LNCAP (cell line): ENCODE data around the gene ZNF808.

Experiments
- TF ChIP-seq, protein P1 (sequence below): fragments of 450-650 bp; IDR thresholded peaks from 2 replicates; pipeline ENCODE4 v1.5.1; 2017; ENCODE audit warnings: mild to moderate bottlenecking

Gene ZNF808

DNA sequence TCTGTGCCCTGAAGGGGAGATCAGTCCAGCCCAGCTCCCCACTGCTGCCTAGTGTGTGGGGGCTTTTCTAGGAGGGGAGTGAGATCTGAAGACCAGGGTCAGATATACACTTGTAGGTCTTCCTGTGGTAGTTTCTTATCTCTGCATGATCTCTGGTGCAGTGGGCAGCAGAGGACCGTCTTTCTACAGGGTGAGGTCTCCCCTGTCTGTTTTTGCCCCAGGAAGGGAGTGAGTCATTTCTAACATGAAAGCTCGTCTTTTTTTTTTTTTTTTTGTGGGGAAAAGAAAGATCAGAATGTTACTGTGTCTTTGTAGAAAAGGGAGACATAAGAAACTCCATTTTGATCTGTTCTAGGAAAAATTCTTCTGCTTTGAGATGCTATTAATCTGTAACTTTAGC is 8.8 kb upstream of the ZNF808 start:
- TF ChIP-seq, protein P1, sequence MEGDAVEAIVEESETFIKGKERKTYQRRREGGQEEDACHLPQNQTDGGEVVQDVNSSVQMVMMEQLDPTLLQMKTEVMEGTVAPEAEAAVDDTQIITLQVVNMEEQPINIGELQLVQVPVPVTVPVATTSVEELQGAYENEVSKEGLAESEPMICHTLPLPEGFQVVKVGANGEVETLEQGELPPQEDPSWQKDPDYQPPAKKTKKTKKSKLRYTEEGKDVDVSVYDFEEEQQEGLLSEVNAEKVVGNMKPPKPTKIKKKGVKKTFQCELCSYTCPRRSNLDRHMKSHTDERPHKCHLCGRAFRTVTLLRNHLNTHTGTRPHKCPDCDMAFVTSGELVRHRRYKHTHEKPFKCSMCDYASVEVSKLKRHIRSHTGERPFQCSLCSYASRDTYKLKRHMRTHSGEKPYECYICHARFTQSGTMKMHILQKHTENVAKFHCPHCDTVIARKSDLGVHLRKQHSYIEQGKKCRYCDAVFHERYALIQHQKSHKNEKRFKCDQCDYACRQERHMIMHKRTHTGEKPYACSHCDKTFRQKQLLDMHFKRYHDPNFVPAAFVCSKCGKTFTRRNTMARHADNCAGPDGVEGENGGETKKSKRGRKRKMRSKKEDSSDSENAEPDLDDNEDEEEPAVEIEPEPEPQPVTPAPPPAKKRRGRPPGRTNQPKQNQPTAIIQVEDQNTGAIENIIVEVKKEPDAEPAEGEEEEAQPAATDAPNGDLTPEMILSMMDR: no peak

DNA sequence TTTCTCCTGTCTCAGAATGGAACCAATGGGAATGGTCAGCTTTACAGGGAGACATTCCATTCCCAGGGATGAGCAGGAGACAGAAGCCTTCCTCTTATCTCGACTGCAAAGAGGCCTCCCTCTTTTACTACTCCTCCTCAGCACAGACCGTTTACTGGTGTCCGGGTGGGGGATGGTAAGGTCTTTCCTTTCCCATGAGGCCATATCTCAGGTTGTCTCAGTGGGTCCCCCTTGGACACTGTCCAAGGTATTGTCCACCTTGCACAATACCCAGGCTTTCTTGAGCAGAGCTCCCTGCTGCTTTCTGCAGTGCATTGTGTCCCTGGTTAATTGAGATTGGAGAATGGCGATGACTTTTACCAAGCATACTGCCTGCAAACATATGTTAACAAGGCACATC is 7.5 kb upstream of the ZNF808 start:
- TF ChIP-seq, protein P1: no peak

DNA sequence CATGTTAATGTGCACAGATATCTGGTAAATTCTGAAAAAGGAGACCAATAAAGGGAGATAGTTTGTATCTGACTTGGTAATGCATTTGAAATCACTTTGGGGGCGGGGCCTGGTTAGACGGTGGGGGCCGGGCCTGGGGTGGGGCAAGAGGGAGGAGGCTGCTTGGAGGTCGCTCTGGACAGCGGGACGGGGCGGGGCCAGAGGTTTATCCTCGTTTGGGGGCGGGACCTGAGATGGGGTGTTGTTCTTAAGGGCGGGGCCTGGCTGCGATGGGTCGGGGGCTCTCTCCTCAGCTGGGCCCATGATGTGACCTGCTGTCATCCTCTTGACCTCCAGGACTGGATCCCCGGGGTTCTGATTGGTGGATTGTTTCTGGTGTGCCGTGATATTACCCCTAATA is 4.9 kb upstream of the ZNF808 start:
- TF ChIP-seq, protein P1: no peak

DNA sequence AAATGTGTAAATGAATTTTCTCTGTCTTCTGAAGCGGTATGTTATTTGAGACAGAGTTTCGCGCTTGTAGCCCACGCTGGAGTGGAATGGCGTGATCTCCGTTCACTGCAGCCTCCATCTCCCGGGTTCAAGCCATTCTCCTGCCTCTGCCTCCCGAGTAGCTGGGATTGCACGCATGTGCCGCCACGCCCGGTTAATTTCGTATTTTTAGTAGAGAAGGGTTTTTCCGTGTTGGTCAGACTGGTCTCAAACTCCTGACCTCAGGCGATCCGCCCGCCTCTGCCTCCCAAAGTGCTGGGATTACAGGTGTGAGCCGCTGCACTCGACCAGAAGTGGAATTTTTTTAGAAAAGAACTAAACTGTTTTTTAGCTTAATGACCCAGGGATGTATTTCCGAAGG is 3.4 kb upstream of the ZNF808 start:
- TF ChIP-seq, protein P1: no peak

DNA sequence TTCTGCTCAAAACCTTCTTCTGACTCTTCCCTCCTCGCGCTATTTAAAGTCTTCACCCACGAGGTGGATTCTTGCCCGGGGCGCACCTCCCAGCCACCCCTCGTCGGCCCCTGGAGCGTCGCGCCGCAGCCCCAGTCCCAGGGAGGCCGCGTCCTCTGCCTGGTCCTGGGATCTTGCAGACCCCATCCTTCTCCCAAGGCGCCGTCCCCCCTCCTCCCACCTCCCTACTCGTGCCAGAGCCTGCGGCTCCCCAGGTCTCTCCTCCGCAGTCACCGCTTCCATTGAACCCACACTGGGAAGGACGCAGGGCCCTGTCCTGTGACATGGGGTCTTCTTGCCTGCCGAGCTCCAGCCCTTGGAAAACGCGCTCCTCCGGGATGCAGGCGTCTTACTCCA is 486 bp downstream of the ZNF808 start:
- TF ChIP-seq, protein P1: no peak

DNA sequence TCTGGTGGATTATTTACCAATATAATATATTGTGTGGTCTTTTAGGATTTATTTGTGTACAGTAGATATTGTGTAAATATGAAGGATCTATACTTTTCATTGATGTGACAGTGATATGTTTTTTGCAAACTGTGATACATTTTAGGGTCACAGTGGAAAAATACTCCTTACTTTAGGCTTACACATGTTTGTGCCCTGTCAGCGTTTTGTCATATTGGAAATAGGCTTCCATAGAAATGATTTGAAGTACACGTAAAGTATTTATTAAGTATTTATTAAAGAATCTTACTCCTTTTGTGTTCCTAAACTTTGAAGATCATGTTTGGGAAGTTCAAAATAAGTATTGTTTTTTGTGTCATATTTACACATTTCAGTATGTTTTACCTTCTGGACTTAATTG is 5.0 kb downstream of the ZNF808 start:
- TF ChIP-seq, protein P1: no peak

DNA sequence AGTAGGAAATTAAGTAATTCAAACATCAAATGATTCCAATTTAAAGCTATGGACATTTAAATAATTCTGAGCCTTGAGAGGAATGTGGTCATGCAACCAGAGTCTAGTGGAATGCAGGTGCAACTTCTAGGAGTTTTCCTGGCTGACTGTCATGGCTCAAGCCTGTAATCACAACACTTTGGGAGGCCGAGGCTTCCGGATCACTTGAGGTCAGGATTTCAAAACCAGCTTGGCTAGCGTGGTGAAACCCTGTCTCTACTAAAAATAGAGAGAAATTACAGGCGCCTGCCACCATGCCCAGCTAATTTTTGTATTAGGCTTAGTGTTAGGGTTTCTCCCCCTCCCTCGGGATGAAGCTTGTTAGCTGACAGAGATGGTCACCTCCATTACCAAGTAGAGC is 6.4 kb downstream of the ZNF808 start:
- TF ChIP-seq, protein P1: no peak

DNA sequence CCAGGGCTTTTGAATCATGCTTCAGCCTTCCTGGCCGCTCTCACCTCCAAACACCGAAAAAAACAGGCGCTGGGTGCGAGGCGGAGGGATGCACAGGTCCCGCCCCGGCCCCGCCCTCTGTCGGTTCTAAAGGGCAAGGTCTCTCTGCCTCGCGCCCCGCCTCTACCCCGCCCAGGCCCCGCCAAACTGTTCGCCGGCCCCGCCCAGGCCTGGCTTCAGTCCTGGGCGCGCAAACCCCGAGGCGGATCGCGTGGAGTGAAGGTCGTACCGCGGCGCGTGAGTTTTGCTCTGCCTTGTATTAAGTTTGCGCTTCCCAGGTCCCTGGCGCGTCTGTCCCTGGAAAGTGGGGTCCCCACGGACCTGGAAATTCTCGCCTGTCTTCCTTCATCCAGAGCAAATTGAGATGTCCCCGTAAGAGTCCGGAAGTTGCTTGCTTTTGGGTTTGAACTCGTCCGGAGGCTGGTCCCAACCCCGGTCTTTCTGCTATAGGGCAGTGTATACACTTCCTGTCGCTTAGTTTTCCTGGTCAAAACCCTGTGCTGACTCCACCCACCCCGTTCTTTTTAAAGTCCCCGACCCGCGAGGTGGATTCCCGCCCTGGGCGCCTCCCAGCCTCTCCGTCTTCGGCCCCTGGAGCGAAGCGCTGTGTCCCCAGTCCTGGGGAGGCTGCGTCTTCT is 8.4 kb downstream of the ZNF808 start:
- TF ChIP-seq, protein P1: no peak
